Measurements from ENCODE around the gene SHANK1.

GRCh38 chr19:50739914-50740426 is 20.4 kb upstream of the SHANK1 start:
- TF ChIP-seq CTCF (conservative IDR thresholded peaks at IDR 0.05; ENCODE audit: low read length) (no peak), EZH2phosphoT487 (IDR thresholded peaks at IDR 0.05; ENCODE audit: borderline replicate concordance, low read depth, low read length) (no peak)

All from OCI-LY7 (cell line).